ENCODE data around the gene HMGB1. TPM values are rescaled to one million over a fixed set of nuclear protein-coding genes. Genes with fewer than 3 reads are reported as not detected.
"Not testable (repeated sequence)": the region's sequence is repeated elsewhere in the genome, so short reads cannot be mapped to it uniquely, and the experiment has no call there.

HMGB1 gene
- total and polyA plus RNA-seq, 2 of the 13 experiments (the other 11 are each of a cell fraction or from before 2014, with no cell fraction given) = 115 to 584 TPM

DNA sequence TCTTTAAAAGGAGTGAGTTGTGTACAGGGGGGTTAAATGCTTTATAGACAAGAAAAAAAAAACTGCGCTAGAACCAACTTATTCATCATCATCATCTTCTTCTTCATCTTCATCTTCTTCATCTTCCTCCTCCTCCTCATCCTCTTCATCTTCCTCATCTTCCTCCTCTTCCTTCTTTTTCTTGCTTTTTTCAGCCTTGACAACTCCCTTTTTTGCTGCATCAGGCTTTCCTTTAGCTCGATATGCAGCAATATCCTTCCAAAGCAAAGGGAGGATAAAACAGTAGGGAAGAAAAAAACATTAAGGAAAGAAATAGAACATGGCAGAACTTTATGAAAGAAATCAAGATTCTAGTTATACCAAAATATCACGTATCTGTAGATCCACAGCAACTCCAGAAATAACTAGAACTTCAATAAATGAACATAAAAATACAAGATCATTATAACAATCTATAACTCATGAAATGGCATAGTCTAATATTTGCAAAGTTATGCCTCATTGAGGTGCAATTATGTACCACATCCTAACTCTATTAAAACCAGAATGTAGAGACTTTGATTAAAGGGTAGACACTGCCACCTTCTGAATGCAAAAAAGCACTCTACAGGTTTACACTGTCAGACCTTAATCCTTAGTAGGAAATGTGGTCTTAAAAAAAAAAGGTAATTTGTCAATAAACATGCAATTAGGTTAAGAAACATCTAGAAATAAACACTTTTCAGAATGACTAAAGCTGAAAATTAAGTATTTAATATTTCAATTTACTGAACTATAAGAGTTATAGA is 4.3 kb downstream of the HMGB1 start:
- H3K9me3 ChIP-seq (ENCODE audit: low read length); POLR2A ChIA-PET; H2AFZ ChIP-seq (ENCODE audit: low read length); H3K9ac ChIP-seq (ENCODE audit: insufficient read depth, low read depth, low read length); FAIRE-seq; BruUV-seq (replicated peaks); H3K27ac ChIP-seq (ENCODE audit: extremely low read length, insufficient read depth, low read length); H3K27me3 ChIP-seq (ENCODE audit: control insufficient read depth in 1 of 2, insufficient read depth in 2 of 2, low read length in 2 of 2); H4K20me1 ChIP-seq (ENCODE audit: insufficient read depth, low read length); in situ Hi-C loops (cut with HindIII; ENCODE audit: extremely low pct_ligation_motif_present, low pct_unique_long_range_greater_than_20kb); DNase-seq (ENCODE audit: low spot score); H3K4me2 ChIP-seq (ENCODE audit: low read depth, low read length); ATAC-seq; H3K4me3 ChIP-seq (replicated peaks in 1 of 3; ENCODE audit: insufficient read depth in 1 of 3, low read depth in 2 of 3, low read length in 3 of 3): not testable (repeated sequence)
- TF ChIP-seq, protein P1, sequence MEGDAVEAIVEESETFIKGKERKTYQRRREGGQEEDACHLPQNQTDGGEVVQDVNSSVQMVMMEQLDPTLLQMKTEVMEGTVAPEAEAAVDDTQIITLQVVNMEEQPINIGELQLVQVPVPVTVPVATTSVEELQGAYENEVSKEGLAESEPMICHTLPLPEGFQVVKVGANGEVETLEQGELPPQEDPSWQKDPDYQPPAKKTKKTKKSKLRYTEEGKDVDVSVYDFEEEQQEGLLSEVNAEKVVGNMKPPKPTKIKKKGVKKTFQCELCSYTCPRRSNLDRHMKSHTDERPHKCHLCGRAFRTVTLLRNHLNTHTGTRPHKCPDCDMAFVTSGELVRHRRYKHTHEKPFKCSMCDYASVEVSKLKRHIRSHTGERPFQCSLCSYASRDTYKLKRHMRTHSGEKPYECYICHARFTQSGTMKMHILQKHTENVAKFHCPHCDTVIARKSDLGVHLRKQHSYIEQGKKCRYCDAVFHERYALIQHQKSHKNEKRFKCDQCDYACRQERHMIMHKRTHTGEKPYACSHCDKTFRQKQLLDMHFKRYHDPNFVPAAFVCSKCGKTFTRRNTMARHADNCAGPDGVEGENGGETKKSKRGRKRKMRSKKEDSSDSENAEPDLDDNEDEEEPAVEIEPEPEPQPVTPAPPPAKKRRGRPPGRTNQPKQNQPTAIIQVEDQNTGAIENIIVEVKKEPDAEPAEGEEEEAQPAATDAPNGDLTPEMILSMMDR (CRISPR knock-in tag; IDR thresholded peaks at IDR 0.05) = peak; percentile 25; the same call in 1 of the 2 replicates
- peak; percentile 47; the same call in 1 of the 2 replicates for TF ChIP-seq STAG1 (CRISPR knock-in tag; IDR thresholded peaks at IDR 0.05)
- H3K79me2 ChIP-seq (ENCODE audit: insufficient read depth, low read length) = peaks cover 22% of the 10 kb centered on the region
- CTCF ChIA-PET (ENCODE audit: low intra/inter-chr PET ratio, low total read pairs) = interaction anchor here (1.3 kb wide), 1 partner anchor 53 kb away, joined by 4 read pairs; no protein-coding TSS in a partner anchor
- WGBS (ENCODE audit: low lambda C conversion rate) = 97% methylated on average over 3 of the region's 3 CpGs
- H3K4me1 ChIP-seq (ENCODE audit: insufficient read depth, low read length) = peaks cover 19% of the 10 kb centered on the region
- intact Hi-C loops (cut with micrococcal nuclease; ENCODE audit: unreplicated experiment) = loop anchor here (1.0 to 5.0 kb wide), 3 partner anchors 54 to 156 kb away; partner anchors contain the start of gene USPL1
- H3K36me3 ChIP-seq (replicated peaks in 1 of 2; ENCODE audit: control insufficient read depth in 1 of 2, insufficient read depth in 2 of 2, low read length in 2 of 2) = peaks cover 0 to 18% of the 10 kb centered on the region in 2 experiments; a peak in 4 of 5 replicates

DNA sequence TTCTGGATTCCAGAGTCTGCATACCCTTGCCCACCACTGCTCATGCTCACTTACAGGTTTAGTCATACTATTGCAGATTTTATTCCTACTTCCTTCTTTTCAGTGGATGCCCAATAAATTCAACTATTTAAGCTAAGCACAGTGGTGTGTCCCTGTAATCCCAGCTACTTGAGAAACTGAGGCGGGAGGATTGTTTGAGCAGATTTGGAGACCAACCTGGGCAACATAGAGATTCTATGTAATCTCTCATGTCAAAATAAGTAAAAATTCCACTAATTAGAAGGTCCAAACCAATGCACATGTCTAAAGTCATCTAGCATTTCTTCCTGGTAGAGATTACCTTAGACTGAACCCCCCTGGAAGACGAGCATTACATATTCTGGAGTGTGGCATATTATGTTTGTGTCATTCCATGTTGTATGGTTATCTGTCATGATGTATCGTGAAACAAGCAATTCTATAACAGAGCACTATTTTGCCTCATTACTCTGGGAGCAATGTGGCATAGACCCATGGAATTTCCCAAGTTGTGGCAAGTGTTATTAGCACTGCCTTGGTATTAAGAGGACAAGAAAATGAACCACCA is 8.3 kb downstream of the HMGB1 start:
- no peaks in the 10 kb centered on the region for H3K27me3 ChIP-seq (ENCODE audit: control insufficient read depth in 1 of 2, insufficient read depth in 2 of 2, low read length in 2 of 2)
- no peak overlapping the region for H2AFZ ChIP-seq (ENCODE audit: low read length)
- FAIRE-seq = no peak
- H4K20me1 ChIP-seq (ENCODE audit: insufficient read depth, low read length) = no peaks in the 10 kb centered on the region
- H3K9me3 ChIP-seq (ENCODE audit: low read length) = no peaks in the 10 kb centered on the region
- peak; percentile 26 for ATAC-seq
- peaks cover 4% of the 10 kb centered on the region for H3K79me2 ChIP-seq (ENCODE audit: insufficient read depth, low read length)
- H3K4me2 ChIP-seq (ENCODE audit: low read depth, low read length) = no peak overlapping the region
- CTCF ChIA-PET (ENCODE audit: low intra/inter-chr PET ratio, low total read pairs) = no interaction called here
- H3K4me1 ChIP-seq (ENCODE audit: insufficient read depth, low read length) = peaks cover 4% of the 10 kb centered on the region
- peaks cover 0 to 10% of the 10 kb centered on the region in 2 experiments; a peak in 4 of 5 replicates for H3K36me3 ChIP-seq (replicated peaks in 1 of 2; ENCODE audit: control insufficient read depth in 1 of 2, insufficient read depth in 2 of 2, low read length in 2 of 2)
- no peak overlapping the region for H3K4me3 ChIP-seq (replicated peaks in 1 of 3; ENCODE audit: insufficient read depth in 1 of 3, low read depth in 2 of 3, low read length in 3 of 3)
- intact Hi-C loops (cut with micrococcal nuclease; ENCODE audit: unreplicated experiment) = no loop called here
- 96% methylated on average over 3 of the region's 3 CpGs for WGBS (ENCODE audit: low lambda C conversion rate)
- no peak for DNase-seq (ENCODE audit: low spot score)
- POLR2A ChIA-PET = no interaction called here
- H3K9ac ChIP-seq (ENCODE audit: insufficient read depth, low read depth, low read length) = no peak overlapping the region
- no TSS peak for BruUV-seq (replicated peaks)
- H3K27ac ChIP-seq (ENCODE audit: extremely low read length, insufficient read depth, low read length) = no peak overlapping the region
- in situ Hi-C loops (cut with HindIII; ENCODE audit: extremely low pct_ligation_motif_present, low pct_unique_long_range_greater_than_20kb) = no loop called here
- TF ChIP-seq ZNF557 (CRISPR knock-in tag; IDR thresholded peaks at IDR 0.05) (no peak), SNAI1 (CRISPR knock-in tag; IDR thresholded peaks at IDR 0.05; ENCODE audit: borderline replicate concordance) (no peak), ZNF605 (CRISPR knock-in tag; IDR thresholded peaks at IDR 0.05) (no peak), ATAD3A (CRISPR knock-in tag; IDR thresholded peaks at IDR 0.05) (no peak), KLF9 (CRISPR knock-in tag; IDR thresholded peaks at IDR 0.05; ENCODE audit: low read depth) (no peak)
- TF ChIP-seq, protein P2, sequence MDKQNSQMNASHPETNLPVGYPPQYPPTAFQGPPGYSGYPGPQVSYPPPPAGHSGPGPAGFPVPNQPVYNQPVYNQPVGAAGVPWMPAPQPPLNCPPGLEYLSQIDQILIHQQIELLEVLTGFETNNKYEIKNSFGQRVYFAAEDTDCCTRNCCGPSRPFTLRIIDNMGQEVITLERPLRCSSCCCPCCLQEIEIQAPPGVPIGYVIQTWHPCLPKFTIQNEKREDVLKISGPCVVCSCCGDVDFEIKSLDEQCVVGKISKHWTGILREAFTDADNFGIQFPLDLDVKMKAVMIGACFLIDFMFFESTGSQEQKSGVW (CRISPR knock-in tag; IDR thresholded peaks at IDR 0.05; ENCODE audit: borderline replicate concordance) = no peak
- TF ChIP-seq, protein P3, sequence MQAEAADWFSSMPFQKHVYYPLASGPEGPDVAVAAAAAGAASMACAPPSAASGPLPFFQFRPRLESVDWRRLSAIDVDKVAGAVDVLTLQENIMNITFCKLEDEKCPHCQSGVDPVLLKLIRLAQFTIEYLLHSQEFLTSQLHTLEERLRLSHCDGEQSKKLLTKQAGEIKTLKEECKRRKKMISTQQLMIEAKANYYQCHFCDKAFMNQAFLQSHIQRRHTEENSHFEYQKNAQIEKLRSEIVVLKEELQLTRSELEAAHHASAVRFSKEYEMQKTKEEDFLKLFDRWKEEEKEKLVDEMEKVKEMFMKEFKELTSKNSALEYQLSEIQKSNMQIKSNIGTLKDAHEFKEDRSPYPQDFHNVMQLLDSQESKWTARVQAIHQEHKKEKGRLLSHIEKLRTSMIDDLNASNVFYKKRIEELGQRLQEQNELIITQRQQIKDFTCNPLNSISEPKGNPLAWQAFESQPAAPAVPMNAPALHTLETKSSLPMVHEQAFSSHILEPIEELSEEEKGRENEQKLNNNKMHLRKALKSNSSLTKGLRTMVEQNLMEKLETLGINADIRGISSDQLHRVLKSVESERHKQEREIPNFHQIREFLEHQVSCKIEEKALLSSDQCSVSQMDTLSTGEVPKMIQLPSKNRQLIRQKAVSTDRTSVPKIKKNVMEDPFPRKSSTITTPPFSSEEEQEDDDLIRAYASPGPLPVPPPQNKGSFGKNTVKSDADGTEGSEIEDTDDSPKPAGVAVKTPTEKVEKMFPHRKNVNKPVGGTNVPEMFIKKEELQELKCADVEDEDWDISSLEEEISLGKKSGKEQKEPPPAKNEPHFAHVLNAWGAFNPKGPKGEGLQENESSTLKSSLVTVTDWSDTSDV (CRISPR knock-in tag; IDR thresholded peaks at IDR 0.05) = no peak

All from HepG2 (cell line).